Measurements from ENCODE around the gene KRTAP25-1. TPM values are rescaled to one million over a fixed set of nuclear protein-coding genes. Genes with fewer than 3 reads are reported as not detected.

KRTAP25-1 gene
- not detected for total RNA-seq

GRCh38 chr21:30289215-30289614 is at the start of gene KRTAP25-1:
KRTAP25-1 (minus strand) TSS chr21:30289514; CDS start chr21:30289490, 24 bp downstream.
- DNase-seq, result no peak

GRCh38 chr21:30338717-30339116 is 49.4 kb upstream of the KRTAP25-1 start:
- DNase-seq, result no peak

GRCh38 chr21:30337772-30338171 is 48.5 kb upstream of the KRTAP25-1 start:
- no peak for DNase-seq

GRCh38 chr21:30337276-30337744 is 48.0 kb upstream of the KRTAP25-1 start, which contains the start of gene KRTAP27-1:
KRTAP27-1 (minus strand) TSS chr21:30337694; CDS start chr21:30337668, 26 bp downstream.
- no peak for DNase-seq

GRCh38 chr21:30336596-30336995 is 47.3 kb upstream of the KRTAP25-1 start:
- no peak for DNase-seq

- no peak for DNase-seq
Observed at GRCh38 chr21:30333736-30334135, 44.4 kb upstream of the KRTAP25-1 start.

- no peak for DNase-seq
Observed at GRCh38 chr21:30332681-30333080, 43.4 kb upstream of the KRTAP25-1 start.

GRCh38 chr21:30329203-30329875 is 40.0 kb upstream of the KRTAP25-1 start:
- no peak for DNase-seq

- DNase-seq, result no peak
Observed at GRCh38 chr21:30326390-30326789, 37.1 kb upstream of the KRTAP25-1 start.

- DNase-seq, result no peak
Observed at GRCh38 chr21:30320215-30320614, 30.9 kb upstream of the KRTAP25-1 start, which contains the start of gene KRTAP26-1. KRTAP26-1 (minus strand) TSS chr21:30320315; CDS start chr21:30320035, 280 bp downstream.

- DNase-seq, result no peak
Observed at GRCh38 chr21:30315701-30316100, 26.4 kb upstream of the KRTAP25-1 start.

- peak; percentile 69 for DNase-seq
Observed at GRCh38 chr21:30306884-30307283, 17.6 kb upstream of the KRTAP25-1 start.

GRCh38 chr21:30305136-30305535 is 15.8 kb upstream of the KRTAP25-1 start:
- no peak for DNase-seq

- no peak for DNase-seq
Observed at GRCh38 chr21:30282850-30283249, 6.5 kb downstream of the KRTAP25-1 start, which contains the start of gene KRTAP24-1. KRTAP24-1 (minus strand) TSS chr21:30282950; CDS start chr21:30282932, 18 bp downstream.

GRCh38 chr21:30271611-30272010 is 17.7 kb downstream of the KRTAP25-1 start:
- no peak for DNase-seq

GRCh38 chr21:30271156-30271555 is 18.2 kb downstream of the KRTAP25-1 start:
- DNase-seq, result no peak

GRCh38 chr21:30269803-30270530 is 19.3 kb downstream of the KRTAP25-1 start:
- DNase-seq, result no peak

GRCh38 chr21:30268608-30269197 is 20.6 kb downstream of the KRTAP25-1 start:
- no peak for DNase-seq

- peak; percentile 37 for DNase-seq
Observed at GRCh38 chr21:30257773-30258172, 31.5 kb downstream of the KRTAP25-1 start.

GRCh38 chr21:30256100-30256499 is 33.2 kb downstream of the KRTAP25-1 start:
- DNase-seq, result no peak

- DNase-seq, result no peak
Observed at GRCh38 chr21:30255679-30256078, 33.6 kb downstream of the KRTAP25-1 start.

GRCh38 chr21:30251781-30252180 is 37.5 kb downstream of the KRTAP25-1 start:
- no peak for DNase-seq

- no peak for DNase-seq
Observed at GRCh38 chr21:30249936-30250335, 39.4 kb downstream of the KRTAP25-1 start.

Measured in tongue (tissue), 2 donors.